H1 (cell line): Measurements from ENCODE around the gene AHRR. TPM values are rescaled to one million over a fixed set of nuclear protein-coding genes. Genes with fewer than 3 reads are reported as not detected.

Experiments
- CTCF ChIA-PET: fragments of 300-600 bp; sonication (Branson Sonifier 250); formaldehyde crosslinking; loops from one replicate; lab custom pipeline; 2021; ENCODE audit not compliant: partially characterized antibody; lab: Charles Lee
- POLR2A ChIA-PET: fragments of 300-600 bp; sonication (Branson Sonifier 250); formaldehyde crosslinking; loops from one replicate; lab custom pipeline; 2021; ENCODE audit warnings: inconsistent platforms; ENCODE audit not compliant: partially characterized antibody; lab: Charles Lee
- DNase-seq, 2 experiments: peaks; one replicate each; pipeline versions ENCODE4 v3.0.0 to v3.0.0-alpha.2; 2010 to 2022; ENCODE audit warnings: low spot score in 2 of 2, low read depth in 1 of 2, mixed read lengths in 1 of 2
- FAIRE-seq: peaks from 2 replicates; lab custom pipeline; 2011; peaks lifted over from hg19 to GRCh38; lab: Jason Lieb, UNC
- H2AFZ ChIP-seq: 2 replicates; pipeline ENCODE4 v1.8.1; 2012; ENCODE audit warnings: low read length, inconsistent platforms
- H2AK5ac ChIP-seq: 2 replicates; pipeline ENCODE4 v1.6.1; 2013; ENCODE audit warnings: low read depth, low read length
- H2BK120ac ChIP-seq: replicated peaks from 2 replicates; pipeline ENCODE3; 2013; ENCODE audit warnings: low read depth, low read length, inconsistent platforms
- H2BK12ac ChIP-seq: 2 replicates; pipeline ENCODE4 v1.6.1; 2013; ENCODE audit warnings: low read depth, low read length
- H2BK15ac ChIP-seq: 2 replicates; pipeline ENCODE4 v1.6.1; 2013; ENCODE audit warnings: low read length
- H2BK20ac ChIP-seq: 2 replicates; pipeline ENCODE4 v1.6.1; 2013; ENCODE audit warnings: low read length
- H2BK5ac ChIP-seq: 2 replicates; pipeline ENCODE4 v1.6.1; 2013; ENCODE audit warnings: low read depth, low read length
- H3K14ac ChIP-seq: 2 replicates; pipeline ENCODE4 v1.6.1; 2013; ENCODE audit warnings: inconsistent platforms; ENCODE audit not compliant: insufficient read length
- H3K18ac ChIP-seq: 2 replicates; pipeline ENCODE4 v1.6.1; 2013; ENCODE audit warnings: low read length; ENCODE audit errors: extremely low read depth
- H3K23ac ChIP-seq: 2 replicates; pipeline ENCODE4 v1.6.1; 2013; ENCODE audit warnings: inconsistent platforms; ENCODE audit not compliant: insufficient read length
- H3K23me2 ChIP-seq: 2 replicates; pipeline ENCODE4 v1.6.1; 2013; ENCODE audit warnings: low read depth, low read length
- H3K27ac ChIP-seq: 2 replicates; pipeline ENCODE4 v1.6.1; 2011; ENCODE audit warnings: low read depth, low read length, inconsistent platforms
- H3K27me3 ChIP-seq, 4 experiments: replicated peaks in 1 of 4; 1 replicate in 1 of 4; 2 replicates in 3 of 4; pipeline versions ENCODE4 v1.6.1 to v1.8.1; 2011 to 2013; ENCODE audit warnings: low read length in 3 of 4, mild to moderate bottlenecking in 3 of 4, inconsistent platforms in 2 of 4, mixed read lengths in 2 of 4, moderate library complexity in 1 of 4; ENCODE audit not compliant: control insufficient read depth in 3 of 4, insufficient read depth in 3 of 4; ENCODE audit errors: extremely low read depth in 1 of 4
- H3K36me3 ChIP-seq, 4 experiments: 2 replicates each; pipeline versions ENCODE4 v1.6.1 to v1.8.1; 2011 to 2013; ENCODE audit warnings: mild to moderate bottlenecking in 4 of 4, low read length in 3 of 4, moderate library complexity in 2 of 4, control low read depth in 1 of 4, inconsistent platforms in 1 of 4; ENCODE audit not compliant: insufficient read depth in 4 of 4, control insufficient read depth in 2 of 4
- H3K4ac ChIP-seq: replicated peaks from 2 replicates; pipeline ENCODE3; 2013; ENCODE audit warnings: low read length, low read depth, mixed read lengths, inconsistent platforms; ENCODE audit not compliant: insufficient read length
- H3K4me1 ChIP-seq, 4 experiments: replicated peaks in 1 of 4; 1 replicate in 1 of 4; 2 replicates in 3 of 4; pipeline versions ENCODE4 v1.6.1 to v1.8.1; 2011 to 2013; ENCODE audit warnings: low read length in 3 of 4, inconsistent platforms in 2 of 4, mixed read lengths in 1 of 4; ENCODE audit not compliant: insufficient read depth in 4 of 4, control insufficient read depth in 3 of 4
- H3K4me2 ChIP-seq, 2 experiments: 2 replicates each; pipeline versions ENCODE4 v1.6.1 to v1.8.1; 2011 to 2013; ENCODE audit warnings: low read depth in 2 of 2, low read length in 2 of 2, control low read depth in 1 of 2, inconsistent platforms in 1 of 2, mild to moderate bottlenecking in 1 of 2; ENCODE audit not compliant: insufficient read depth in 1 of 2
- H3K4me3 ChIP-seq, 4 experiments: fragments of 200-600, 300-600 bp in 1 of 4; sonication (generic), shearing (Covaris generic), sonication (Bioruptor Twin) in 1 of 4; 2 replicates each; pipeline versions ENCODE4 v1.5.1 to v1.8.1; 2011 to 2016; ENCODE audit warnings: low read length in 4 of 4, low read depth in 3 of 4, control low read depth in 2 of 4, inconsistent platforms in 2 of 4, mild to moderate bottlenecking in 2 of 4, mixed read lengths in 1 of 4, moderate library complexity in 1 of 4; ENCODE audit not compliant: insufficient read depth in 2 of 4; ENCODE audit errors: extremely low read depth in 1 of 4
- H3K56ac ChIP-seq: replicated peaks from 2 replicates; pipeline ENCODE3; 2013; ENCODE audit warnings: low read depth, mild to moderate bottlenecking, mixed read lengths, low read length, inconsistent platforms; ENCODE audit not compliant: insufficient read length
- H3K79me1 ChIP-seq: 2 replicates; pipeline ENCODE4 v1.6.1; 2013; ENCODE audit warnings: low read depth, low read length, control low read depth
- H3K79me2 ChIP-seq, 2 experiments: 2 replicates each; pipeline versions ENCODE4 v1.6.1 to v1.8.1; 2012 to 2013; ENCODE audit warnings: low read length in 2 of 2, mild to moderate bottlenecking in 2 of 2, inconsistent platforms in 1 of 2; ENCODE audit not compliant: insufficient read depth in 2 of 2, control insufficient read depth in 1 of 2
- H3K9ac ChIP-seq, 4 experiments: replicated peaks in 1 of 4; 1 replicate in 1 of 4; 2 replicates in 3 of 4; pipeline versions ENCODE4 v1.6.1 to v1.8.1; 2011 to 2013; ENCODE audit warnings: low read depth in 3 of 4, low read length in 3 of 4, control low read depth in 2 of 4, mild to moderate bottlenecking in 2 of 4, moderate library complexity in 2 of 4, inconsistent platforms in 1 of 4; ENCODE audit errors: extremely low read depth in 1 of 4
- H3K9me3 ChIP-seq, 2 experiments: 2 replicates each; pipeline versions ENCODE4 v1.6.1 to v1.8.1; 2012 to 2013; ENCODE audit warnings: mild to moderate bottlenecking in 2 of 2, moderate library complexity in 2 of 2, control low read depth in 1 of 2, inconsistent platforms in 1 of 2, low read depth in 1 of 2, low read length in 1 of 2, mixed read lengths in 1 of 2; ENCODE audit not compliant: insufficient read depth in 2 of 2
- H4K20me1 ChIP-seq, 2 experiments: replicated peaks in 1 of 2; 2 replicates each; pipeline versions ENCODE3 to v1.8.1; 2011 to 2013; ENCODE audit warnings: inconsistent platforms in 2 of 2, low read length in 2 of 2, mild to moderate bottlenecking in 1 of 2; ENCODE audit not compliant: insufficient read depth in 2 of 2, control insufficient read depth in 1 of 2
- H4K5ac ChIP-seq: 2 replicates; pipeline ENCODE4 v1.6.1; 2013; ENCODE audit warnings: low read length, low read depth, mixed read lengths, inconsistent platforms; ENCODE audit not compliant: insufficient read length
- H4K8ac ChIP-seq: 2 replicates; pipeline ENCODE4 v1.8.0; 2013; ENCODE audit warnings: mild to moderate bottlenecking, moderate library complexity, low read length, inconsistent platforms; ENCODE audit not compliant: insufficient read depth; ENCODE audit errors: extremely low read depth
- H4K91ac ChIP-seq: replicated peaks from 2 replicates; pipeline ENCODE3; 2013; ENCODE audit warnings: low read length, mixed read lengths, inconsistent platforms; ENCODE audit not compliant: insufficient read length
- JUND ChIP-seq: IDR thresholded peaks from 2 replicates; pipeline ENCODE4 v1.6.1; 2011; ENCODE audit warnings: mild to moderate bottlenecking, improper control_type of control experiment, low read length
- WGBS, 2 experiments: shearing (Covaris generic) in 1 of 2; methylation state at CpG; one replicate each; pipeline versions ENCODE4 v1.1.6 to v1.1.7; 2013 to 2015; ENCODE audit warnings: low lambda C conversion rate in 2 of 2, mixed read lengths in 2 of 2, inconsistent platforms in 1 of 2, low coverage in 1 of 2, missing lambda C conversion rate in 1 of 2; ENCODE audit not compliant: insufficient replicate concordance in 2 of 2, insufficient coverage in 1 of 2, insufficient read length in 1 of 2; ENCODE audit errors: extremely low coverage in 1 of 2, missing lambda C conversion rate in 1 of 2; 5-methylcytosine and 5-hydroxymethylcytosine counted together
- polyA plus RNA-seq, 7 experiments: library from polyadenylated mRNA; depleted of rRNA in 3 of 7; stranded (reverse) in 5 of 7; unstranded in 2 of 7; fragments of >200 nt in 5 of 7; fragments of 200-250 nt in 2 of 7; gene quantifications; 1 replicate in 5 of 7; 2 replicates in 1 of 7; 4 replicates in 1 of 7; pipeline versions ENCODE4 v1.2.1 to v1.2.3, GENCODE V29; 2011 to 2013; ENCODE audit warnings: missing spikeins in 2 of 7, mixed read lengths in 2 of 7
- total RNA-seq: library from RNA; stranded (reverse); fragmentation: NEBNext Ultra II Directional; extraction: Animal tissue kit (Norgen Biotek cat#: 25700); gene quantifications from 2 replicates; pipeline ENCODE4 v1.2.1, GENCODE V29; 2021

The AHRR gene
- total and polyA plus RNA-seq, 2 of the 8 experiments (the other 6 are each of a cell fraction or from before 2014, with no cell fraction given): 0.41 to 0.80 TPM

- H3K18ac ChIP-seq: no peak overlapping the region
- H2AK5ac ChIP-seq: no peak overlapping the region
- H3K4me1 ChIP-seq: peaks cover 0 to 7% (median 4%) of the 10 kb centered on the region in 4 experiments; a peak in 3 of 7 replicates
- no peak overlapping the region for H2BK120ac ChIP-seq
- H4K20me1 ChIP-seq: peaks cover 4 to 15% of the 10 kb centered on the region in 2 experiments
- H2BK20ac ChIP-seq: no peak overlapping the region
- no peak overlapping the region for H3K23ac ChIP-seq
- no peaks in the 10 kb centered on the region for H3K36me3 ChIP-seq
- no peak overlapping the region for H3K14ac ChIP-seq
- no peaks in the 10 kb centered on the region for H3K9me3 ChIP-seq
- H3K23me2 ChIP-seq: peaks cover 15% of the 10 kb centered on the region; the same call in 1 of the 2 replicates
- no peak overlapping the region for H4K91ac ChIP-seq
- 80% methylated on average over 19 of the region's 19 CpGs; no CpG with 5 or more reads in 1 of the 2 experiments for WGBS, 2 experiments
- H3K4me2 ChIP-seq: no peak overlapping the region
- H3K79me2 ChIP-seq: no peaks in the 10 kb centered on the region
- H3K27me3 ChIP-seq: peaks cover 13 to 34% (median 27%) of the 10 kb centered on the region in 4 experiments
- POLR2A ChIA-PET: no interaction called here
- H3K4me3 ChIP-seq: no peak overlapping the region
- no peak overlapping the region for H3K27ac ChIP-seq
- no peak overlapping the region for H2BK5ac ChIP-seq
- FAIRE-seq (no peak), DNase-seq (no peak)
- no peak overlapping the region for H2AFZ ChIP-seq
- CTCF ChIA-PET: interaction anchor here (1.4 to 1.8 kb wide), 2 partner anchors 31 to 32 kb away, joined by 4 to 6 read pairs; no protein-coding TSS in a partner anchor
- H3K4ac ChIP-seq: no peak overlapping the region
- H2BK15ac ChIP-seq: peak overlapping the region; percentile 53; the same call in 1 of the 2 replicates
- no peak overlapping the region for H4K8ac ChIP-seq
- no peak overlapping the region for H2BK12ac ChIP-seq
- H3K56ac ChIP-seq: no peak overlapping the region
- no peaks in the 10 kb centered on the region for H3K79me1 ChIP-seq
- no peak overlapping the region for H4K5ac ChIP-seq
- H3K9ac ChIP-seq: no peak overlapping the region
- TF ChIP-seq JUND: no peak
Observed at GRCh38 chr5:477247-477646, 155.7 kb downstream of the AHRR start.
